BJ (cell line): ENCODE measurements around the gene TDP1. TPM values are rescaled to one million over a fixed set of nuclear protein-coding genes. Genes with fewer than 3 reads are reported as not detected.

Source experiments
- CTCF ChIA-PET: fragments of 350-600 bp; formaldehyde crosslinking; extraction: SDS; loops from one replicate; lab custom pipeline; 2021; ENCODE audit warnings: antibody characterized with exemption, inconsistent platforms; lab: Yijun Ruan, JAX
- POLR2A ChIA-PET: fragments of 300-600 bp; sonication (Branson Sonifier 250); formaldehyde crosslinking; extraction: SDS; loops from one replicate; lab custom pipeline; 2021; ENCODE audit warnings: antibody characterized with exemption; lab: Charles Lee
- DNase-seq: peaks from one replicate; pipeline ENCODE4 v3.0.0-alpha.2; 2011; ENCODE audit warnings: low read depth
- H3K27me3 ChIP-seq: 2 replicates; pipeline ENCODE4 v1.6.0; 2011; ENCODE audit warnings: low read length; ENCODE audit not compliant: control insufficient read depth, insufficient read depth
- H3K36me3 ChIP-seq: 2 replicates; pipeline ENCODE4 v1.5.1; 2011; ENCODE audit warnings: low read length; ENCODE audit not compliant: control insufficient read depth, insufficient read depth
- H3K4me3 ChIP-seq: 2 replicates; pipeline ENCODE4 v1.5.1; 2011; ENCODE audit warnings: low read depth, mild to moderate bottlenecking, control low read depth, low read length
- CTCF ChIP-seq: IDR thresholded peaks from 2 replicates; pipeline ENCODE4 v1.5.1; 2011; ENCODE audit warnings: low read depth, mild to moderate bottlenecking, control low read depth, inconsistent platforms, low read length, moderate library complexity; ENCODE audit not compliant: insufficient read depth
- polyA plus RNA-seq: library from polyadenylated mRNA; depleted of rRNA; stranded (reverse); fragments of >200 nt; gene quantifications from 2 replicates; pipeline ENCODE4 v1.2.3, GENCODE V29; 2011

Gene TDP1
- polyA plus RNA-seq, 1 experiment: 18.8 TPM

GRCh38 chr14:89977668-89978067 lies 21.9 kb downstream of the TDP1 start:
- H3K27me3 ChIP-seq: no peaks in the 10 kb centered on the region
- no peak overlapping the region for H3K4me3 ChIP-seq
- ChIA-PET POLR2A (no interaction called here), CTCF (interaction anchor here (0.5 to 6.4 kb wide), 3 partner anchors 8 to 402 kb away, joined by 3 to 47 read pairs (median 3); no protein-coding TSS in a partner anchor)
- no peak for DNase-seq
- TF ChIP-seq CTCF: no peak
- H3K36me3 ChIP-seq: peaks cover 6% of the 10 kb centered on the region

GRCh38 chr14:89978656-89979055 lies 22.9 kb downstream of the TDP1 start:
- peaks cover 9% of the 10 kb centered on the region for H3K36me3 ChIP-seq
- CTCF ChIA-PET: interaction anchor here (0.6 to 6.4 kb wide), 2 partner anchors 257 to 938 kb away, joined by 4 to 47 read pairs; no protein-coding TSS in a partner anchor
- H3K27me3 ChIP-seq: no peaks in the 10 kb centered on the region
- TF ChIP-seq CTCF: no peak
- H3K4me3 ChIP-seq: no peak overlapping the region
- no peak for DNase-seq
- POLR2A ChIA-PET: no interaction called here

GRCh38 chr14:89983375-89983774 lies 27.6 kb downstream of the TDP1 start:
- no peak for DNase-seq
- no peaks in the 10 kb centered on the region for H3K27me3 ChIP-seq
- TF ChIP-seq CTCF: no peak
- no peak overlapping the region for H3K4me3 ChIP-seq
- peaks cover 10% of the 10 kb centered on the region for H3K36me3 ChIP-seq
- CTCF ChIA-PET: interaction anchor here (3.2 kb wide), 1 partner anchor 10 kb away, joined by 32 read pairs; no protein-coding TSS in a partner anchor
- POLR2A ChIA-PET: no interaction called here

GRCh38 chr14:89986462-89987160 lies 30.9 kb downstream of the TDP1 start:
- H3K36me3 ChIP-seq: peaks cover 8% of the 10 kb centered on the region
- ChIA-PET CTCF (interaction anchor here (4.9 kb wide), 1 partner anchor 13 kb away, joined by 35 read pairs; no protein-coding TSS in a partner anchor), POLR2A (no interaction called here)
- no peak overlapping the region for H3K4me3 ChIP-seq
- H3K27me3 ChIP-seq: no peaks in the 10 kb centered on the region
- TF ChIP-seq CTCF: no peak
- DNase-seq: no peak

- DNase-seq: no peak
- POLR2A ChIA-PET: no interaction called here
- Histone ChIP-seq H3K4me3 (no peak overlapping the region), H3K27me3 (no peaks in the 10 kb centered on the region), H3K36me3 (peaks cover 7% of the 10 kb centered on the region)
- CTCF ChIA-PET: interaction anchor here (1.0 to 4.9 kb wide), 2 partner anchors 13 to 249 kb away, joined by 3 to 35 read pairs; no protein-coding TSS in a partner anchor
- no peak for TF ChIP-seq CTCF
Observed at GRCh38 chr14:89987161-89987475, 31.4 kb downstream of the TDP1 start.
